ENCODE data around the gene CBLB.

Gene CBLB

GRCh38 chr3:105688821-105689220 is 180.0 kb downstream of the CBLB start:
- peak; percentile 26 for DNase-seq (ENCODE audit: low read depth)

GRCh38 chr3:105686278-105686897 is 182.4 kb downstream of the CBLB start:
- DNase-seq (ENCODE audit: low read depth), result peak; percentile 45

GRCh38 chr3:105679951-105680350 is 188.9 kb downstream of the CBLB start:
- DNase-seq (ENCODE audit: low read depth), result no peak

- DNase-seq (ENCODE audit: low read depth), result no peak
Measured at GRCh38 chr3:105678017-105678416, 190.8 kb downstream of the CBLB start.

- peak; percentile 32 for DNase-seq (ENCODE audit: low read depth)
Measured at GRCh38 chr3:105676621-105677300, 192.1 kb downstream of the CBLB start.

GRCh38 chr3:105674437-105675065 is 194.3 kb downstream of the CBLB start:
- DNase-seq (ENCODE audit: low read depth), result no peak

GRCh38 chr3:105672996-105673395 is 195.8 kb downstream of the CBLB start:
- no peak for DNase-seq (ENCODE audit: low read depth)

GRCh38 chr3:105662306-105662705 is 206.5 kb downstream of the CBLB start:
- no peak for DNase-seq (ENCODE audit: low read depth)

- no peak for DNase-seq (ENCODE audit: low read depth)
Measured at GRCh38 chr3:105661461-105661860, 207.4 kb downstream of the CBLB start.

GRCh38 chr3:105656651-105657504 is 211.9 kb downstream of the CBLB start:
- DNase-seq (ENCODE audit: low read depth), result no peak

- no peak for DNase-seq (ENCODE audit: low read depth)
Measured at GRCh38 chr3:105653868-105654267, 214.9 kb downstream of the CBLB start.

- no peak for DNase-seq (ENCODE audit: low read depth)
Measured at GRCh38 chr3:105653166-105653565, 215.6 kb downstream of the CBLB start.

GRCh38 chr3:105649480-105649879 is 219.3 kb downstream of the CBLB start:
- DNase-seq (ENCODE audit: low read depth), result no peak

GRCh38 chr3:105647047-105647446 is 221.8 kb downstream of the CBLB start:
- DNase-seq (ENCODE audit: low read depth), result peak; percentile 95

GRCh38 chr3:105639131-105639530 is 229.7 kb downstream of the CBLB start:
- DNase-seq (ENCODE audit: low read depth), result no peak

GRCh38 chr3:105634708-105635107 is 234.1 kb downstream of the CBLB start:
- DNase-seq (ENCODE audit: low read depth), result no peak

GRCh38 chr3:105629718-105630117 is 239.1 kb downstream of the CBLB start:
- DNase-seq (ENCODE audit: low read depth), result no peak

- no peak for DNase-seq (ENCODE audit: low read depth)
Measured at GRCh38 chr3:105626739-105627138, 242.1 kb downstream of the CBLB start.

GRCh38 chr3:105622169-105622568 is 246.6 kb downstream of the CBLB start:
- no peak for DNase-seq (ENCODE audit: low read depth)

GRCh38 chr3:105620236-105620635 is 248.6 kb downstream of the CBLB start:
- no peak for DNase-seq (ENCODE audit: low read depth)

GRCh38 chr3:105619651-105620050 is 249.2 kb downstream of the CBLB start:
- no peak for DNase-seq (ENCODE audit: low read depth)

- DNase-seq (ENCODE audit: low read depth), result no peak
Measured at GRCh38 chr3:105618556-105618955, 250.3 kb downstream of the CBLB start.
